Loucy (cell line): Measurements from ENCODE around the gene IGFL3.

Experiments
- EZH2phosphoT487 ChIP-seq: fragments of 200-600 bp; IDR thresholded peaks from 2 replicates; pipeline ENCODE4 v1.6.1; 2018; ENCODE audit warnings: antibody characterized with exemption, mild to moderate bottlenecking, moderate library complexity, borderline replicate concordance
- TF ChIP-seq, protein P1 (sequence below): fragments of 200-600 bp; sonication (generic); conservative IDR thresholded peaks from 2 replicates; pipeline ENCODE4 v1.5.1; 2014; ENCODE audit warnings: mild to moderate bottlenecking, antibody characterized with exemption, low read length

DNA sequence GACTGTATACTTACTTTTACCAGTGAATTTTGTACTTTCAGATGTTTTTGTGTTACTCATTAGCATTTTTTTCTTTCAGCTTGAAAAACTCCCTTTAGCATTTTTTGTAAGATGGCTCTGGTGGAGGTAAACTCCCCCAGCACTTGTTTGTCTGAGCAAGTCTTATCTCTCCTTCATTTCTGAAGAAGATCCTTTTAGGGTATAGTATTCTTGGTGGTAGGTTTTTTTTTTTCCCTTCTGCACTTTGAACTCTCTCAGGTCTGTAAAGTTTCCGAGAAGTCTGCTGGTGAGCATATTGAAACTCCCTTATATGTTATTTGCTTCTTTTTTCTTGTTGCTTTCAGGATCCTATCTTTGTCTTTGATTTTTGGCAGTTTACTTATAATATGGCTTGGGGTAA, 35.1 kb downstream of the IGFL3 start:
- TF ChIP-seq, protein P1, sequence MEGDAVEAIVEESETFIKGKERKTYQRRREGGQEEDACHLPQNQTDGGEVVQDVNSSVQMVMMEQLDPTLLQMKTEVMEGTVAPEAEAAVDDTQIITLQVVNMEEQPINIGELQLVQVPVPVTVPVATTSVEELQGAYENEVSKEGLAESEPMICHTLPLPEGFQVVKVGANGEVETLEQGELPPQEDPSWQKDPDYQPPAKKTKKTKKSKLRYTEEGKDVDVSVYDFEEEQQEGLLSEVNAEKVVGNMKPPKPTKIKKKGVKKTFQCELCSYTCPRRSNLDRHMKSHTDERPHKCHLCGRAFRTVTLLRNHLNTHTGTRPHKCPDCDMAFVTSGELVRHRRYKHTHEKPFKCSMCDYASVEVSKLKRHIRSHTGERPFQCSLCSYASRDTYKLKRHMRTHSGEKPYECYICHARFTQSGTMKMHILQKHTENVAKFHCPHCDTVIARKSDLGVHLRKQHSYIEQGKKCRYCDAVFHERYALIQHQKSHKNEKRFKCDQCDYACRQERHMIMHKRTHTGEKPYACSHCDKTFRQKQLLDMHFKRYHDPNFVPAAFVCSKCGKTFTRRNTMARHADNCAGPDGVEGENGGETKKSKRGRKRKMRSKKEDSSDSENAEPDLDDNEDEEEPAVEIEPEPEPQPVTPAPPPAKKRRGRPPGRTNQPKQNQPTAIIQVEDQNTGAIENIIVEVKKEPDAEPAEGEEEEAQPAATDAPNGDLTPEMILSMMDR: no peak
- no peak for TF ChIP-seq EZH2phosphoT487
